Trophoblast cell (in vitro differentiated cells and primary cell): ENCODE results near the gene MBP.
A peak's percentile ranks its signal among the peaks of the same experiment; 100 is the strongest.

Experiments used
- DNase-seq, 2 donors: peaks; one replicate each; pipeline ENCODE4 v3.0.0-alpha.2; 2016
- H2AFZ ChIP-seq: 2 replicates; pipeline ENCODE4 v1.6.1; 2013; ENCODE audit warnings: low read length, moderate library complexity, mild to moderate bottlenecking; ENCODE audit not compliant: insufficient read depth, poor library complexity
- H2AK5ac ChIP-seq: 2 replicates; pipeline ENCODE4 v1.6.1; 2013; ENCODE audit warnings: mild to moderate bottlenecking, low read length
- H2BK120ac ChIP-seq: 2 replicates; pipeline ENCODE4 v1.6.1; 2013; ENCODE audit warnings: low read length, mild to moderate bottlenecking, moderate library complexity; ENCODE audit not compliant: insufficient read depth, poor library complexity
- H2BK12ac ChIP-seq: 2 replicates; pipeline ENCODE4 v1.6.1; 2013; ENCODE audit warnings: mild to moderate bottlenecking, low read length, moderate library complexity
- H2BK5ac ChIP-seq: 2 replicates; pipeline ENCODE4 v1.6.1; 2013; ENCODE audit warnings: low read length, low read depth, moderate library complexity, mild to moderate bottlenecking; ENCODE audit not compliant: poor library complexity
- H3K14ac ChIP-seq: 2 replicates; pipeline ENCODE4 v1.6.1; 2013; ENCODE audit warnings: mild to moderate bottlenecking, low read length
- H3K18ac ChIP-seq: 2 replicates; pipeline ENCODE4 v1.6.1; 2013; ENCODE audit warnings: mild to moderate bottlenecking, low read length
- H3K23ac ChIP-seq: 2 replicates; pipeline ENCODE4 v1.6.1; 2013; ENCODE audit warnings: low read length
- H3K27ac ChIP-seq: 2 replicates; pipeline ENCODE4 v1.5.1; 2013; ENCODE audit warnings: low read depth, mild to moderate bottlenecking, inconsistent platforms, low read length, moderate library complexity
- H3K27me3 ChIP-seq: 2 replicates; pipeline ENCODE4 v1.6.1; 2013; ENCODE audit warnings: inconsistent platforms, mild to moderate bottlenecking, low read length, moderate library complexity; ENCODE audit not compliant: insufficient read depth
- H3K36me3 ChIP-seq, 2 experiments: 1 replicate in 1 of 2; 2 replicates in 1 of 2; pipeline ENCODE4 v1.6.1; 2013; ENCODE audit warnings: low read length in 2 of 2, mild to moderate bottlenecking in 2 of 2, moderate library complexity in 1 of 2; ENCODE audit not compliant: insufficient read depth in 2 of 2, control insufficient read depth in 1 of 2
- H3K4ac ChIP-seq: 2 replicates; pipeline ENCODE4 v1.6.1; 2013; ENCODE audit warnings: low read depth, mild to moderate bottlenecking, low read length, moderate library complexity
- H3K4me1 ChIP-seq, 2 experiments: 1 replicate in 1 of 2; 2 replicates in 1 of 2; pipeline ENCODE4 v1.6.1; 2013; ENCODE audit warnings: low read length in 2 of 2, mild to moderate bottlenecking in 2 of 2, moderate library complexity in 1 of 2; ENCODE audit not compliant: insufficient read depth in 2 of 2, control insufficient read depth in 1 of 2
- H3K4me2 ChIP-seq: 2 replicates; pipeline ENCODE4 v1.6.1; 2013; ENCODE audit warnings: inconsistent platforms, mild to moderate bottlenecking, low read length, moderate library complexity
- H3K4me3 ChIP-seq: 2 replicates; pipeline ENCODE4 v1.5.1; 2013; ENCODE audit warnings: mild to moderate bottlenecking, low read depth, low read length, inconsistent platforms
- H3K79me1 ChIP-seq: one replicate; pipeline ENCODE4 v1.6.1; 2013; ENCODE audit warnings: low read length
- H3K79me2 ChIP-seq: 2 replicates; pipeline ENCODE4 v1.6.1; 2013; ENCODE audit warnings: low read length, mild to moderate bottlenecking; ENCODE audit not compliant: control insufficient read depth, insufficient read depth, poor library complexity
- H3K9ac ChIP-seq: 2 replicates; pipeline ENCODE4 v1.6.1; 2013; ENCODE audit warnings: mild to moderate bottlenecking, low read length
- H3K9me3 ChIP-seq: 2 replicates; pipeline ENCODE4 v1.6.1; 2013; ENCODE audit warnings: low read depth, mild to moderate bottlenecking, control low read depth, inconsistent platforms, low read length; ENCODE audit not compliant: insufficient read depth
- H4K12ac ChIP-seq: 2 replicates; pipeline ENCODE4 v1.6.1; 2013; ENCODE audit warnings: low read depth, mild to moderate bottlenecking, low read length, moderate library complexity
- H4K8ac ChIP-seq: 2 replicates; pipeline ENCODE4 v1.6.1; 2013; ENCODE audit warnings: low read depth, mild to moderate bottlenecking, low read length, moderate library complexity
- H4K91ac ChIP-seq: one replicate; pipeline ENCODE4 v1.6.1; 2013; ENCODE audit warnings: low read depth, mild to moderate bottlenecking, low read length, moderate library complexity
- WGBS: extraction: QIAGEN DNeasy Blood & Tissue Kit; methylation state at CpG from one replicate; pipeline ENCODE4 v1.1.7; 2013; ENCODE audit warnings: missing lambda C conversion rate; ENCODE audit not compliant: insufficient read length, insufficient coverage; ENCODE audit errors: extremely low coverage; 5-methylcytosine and 5-hydroxymethylcytosine counted together

MBP gene

GRCh38 chr18:77062518-77063003 lies 70.0 kb downstream of the MBP start:
- peaks cover 2% of the 10 kb centered on the region for H3K9me3 ChIP-seq
- no peak overlapping the region for H3K4me2 ChIP-seq
- no peak overlapping the region for H3K27ac ChIP-seq
- H2BK120ac ChIP-seq, result no peak overlapping the region
- no peak overlapping the region for H2AFZ ChIP-seq
- H2BK5ac ChIP-seq, result no peak overlapping the region
- no peak overlapping the region for H3K23ac ChIP-seq
- no peaks in the 10 kb centered on the region for H3K79me2 ChIP-seq
- no CpG with 5 or more reads among the region's 12 CpGs for WGBS
- H3K4ac ChIP-seq, result no peak overlapping the region
- H3K27me3 ChIP-seq, result no peaks in the 10 kb centered on the region
- no peak overlapping the region for H3K18ac ChIP-seq
- H3K9ac ChIP-seq, result no peak overlapping the region
- H3K4me3 ChIP-seq, result no peak overlapping the region
- no peak overlapping the region for H2AK5ac ChIP-seq
- H4K8ac ChIP-seq, result no peak overlapping the region
- H3K14ac ChIP-seq, result no peak overlapping the region
- H3K79me1 ChIP-seq, result no peaks in the 10 kb centered on the region
- H4K12ac ChIP-seq, result no peak overlapping the region
- peaks cover 6 to 9% of the 10 kb centered on the region in 2 experiments for H3K4me1 ChIP-seq
- peak in 1 of 2 donors; percentile 76 for DNase-seq
- no peak overlapping the region for H4K91ac ChIP-seq
- peaks cover 5 to 8% of the 10 kb centered on the region in 2 experiments for H3K36me3 ChIP-seq
- no peak overlapping the region for H2BK12ac ChIP-seq

- no peak overlapping the region for H3K14ac ChIP-seq
- H3K27ac ChIP-seq, result no peak overlapping the region
- no peak overlapping the region for H4K12ac ChIP-seq
- peaks cover 5 to 8% of the 10 kb centered on the region in 2 experiments for H3K36me3 ChIP-seq
- peak overlapping the region; percentile 10 for H3K4me3 ChIP-seq
- H3K9ac ChIP-seq, result no peak overlapping the region
- H4K91ac ChIP-seq, result no peak overlapping the region
- H3K4ac ChIP-seq, result no peak overlapping the region
- no peaks in the 10 kb centered on the region for H3K79me2 ChIP-seq
- H4K8ac ChIP-seq, result no peak overlapping the region
- H2AK5ac ChIP-seq, result no peak overlapping the region
- no peak overlapping the region for H2BK120ac ChIP-seq
- peak in 1 of 2 donors; percentile 66 for DNase-seq
- H3K23ac ChIP-seq, result no peak overlapping the region
- H2AFZ ChIP-seq, result no peak overlapping the region
- no peak overlapping the region for H2BK5ac ChIP-seq
- no peak overlapping the region for H2BK12ac ChIP-seq
- no peaks in the 10 kb centered on the region for H3K27me3 ChIP-seq
- H3K79me1 ChIP-seq, result no peaks in the 10 kb centered on the region
- no peak overlapping the region for H3K18ac ChIP-seq
- H3K4me1 ChIP-seq, result peaks cover 1 to 4% of the 10 kb centered on the region in 2 experiments
- no CpG with 5 or more reads among the region's 15 CpGs for WGBS
- H3K4me2 ChIP-seq, result no peak overlapping the region
- peaks cover 2% of the 10 kb centered on the region for H3K9me3 ChIP-seq
Measured at GRCh38 chr18:77061946-77062517, 70.6 kb downstream of the MBP start.

DNA sequence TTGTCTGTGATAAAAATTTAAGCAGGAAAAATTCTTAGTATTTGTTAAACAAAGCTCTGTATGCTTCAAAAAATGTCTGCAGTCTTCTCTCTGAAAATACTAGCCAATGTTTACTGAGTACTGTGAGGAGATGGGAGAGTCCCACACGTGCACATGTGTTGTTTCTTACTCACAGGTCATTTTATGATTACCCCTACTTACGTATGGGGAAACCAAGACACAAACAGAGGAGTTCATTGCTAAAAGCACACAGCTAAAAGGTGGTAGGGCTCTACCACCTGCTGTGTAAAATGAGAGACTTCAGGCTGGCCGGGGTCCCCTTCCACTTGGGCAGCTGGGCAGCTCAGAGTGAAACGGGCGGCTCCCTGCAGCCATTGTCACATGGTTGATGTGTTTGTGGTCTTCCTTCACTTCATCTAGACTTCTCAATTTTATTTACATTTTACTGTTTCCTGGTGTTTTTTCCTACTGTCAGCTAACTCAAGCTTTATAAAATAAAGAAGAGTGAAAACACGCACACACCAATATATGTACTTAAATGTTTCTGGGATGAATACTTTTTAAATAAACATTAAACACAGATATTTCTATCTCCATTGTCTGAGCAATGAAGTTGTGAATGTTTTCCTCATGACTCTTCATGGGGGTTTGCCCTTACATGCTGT lies 71.2 kb downstream of the MBP start:
- H3K79me2 ChIP-seq, result no peaks in the 10 kb centered on the region
- no peak overlapping the region for H2AFZ ChIP-seq
- no peak overlapping the region for H3K4me2 ChIP-seq
- H2BK5ac ChIP-seq, result no peak overlapping the region
- no peak overlapping the region for H4K91ac ChIP-seq
- no peak for DNase-seq
- H2AK5ac ChIP-seq, result no peak overlapping the region
- no peak overlapping the region for H4K8ac ChIP-seq
- H3K4me3 ChIP-seq, result peak overlapping the region; percentile 10
- no peaks in the 10 kb centered on the region for H3K27me3 ChIP-seq
- H3K27ac ChIP-seq, result no peak overlapping the region
- H3K9ac ChIP-seq, result no peak overlapping the region
- no peak overlapping the region for H2BK12ac ChIP-seq
- peaks cover 5 to 8% of the 10 kb centered on the region in 2 experiments for H3K36me3 ChIP-seq
- H2BK120ac ChIP-seq, result no peak overlapping the region
- no peak overlapping the region for H3K18ac ChIP-seq
- peaks cover 4% of the 10 kb centered on the region in 2 experiments for H3K4me1 ChIP-seq
- H3K14ac ChIP-seq, result no peak overlapping the region
- peaks cover 2% of the 10 kb centered on the region for H3K9me3 ChIP-seq
- no peak overlapping the region for H3K23ac ChIP-seq
- H3K4ac ChIP-seq, result no peak overlapping the region
- no peak overlapping the region for H4K12ac ChIP-seq
- H3K79me1 ChIP-seq, result no peaks in the 10 kb centered on the region
- WGBS, result no CpG with 5 or more reads among the region's 6 CpGs

DNA sequence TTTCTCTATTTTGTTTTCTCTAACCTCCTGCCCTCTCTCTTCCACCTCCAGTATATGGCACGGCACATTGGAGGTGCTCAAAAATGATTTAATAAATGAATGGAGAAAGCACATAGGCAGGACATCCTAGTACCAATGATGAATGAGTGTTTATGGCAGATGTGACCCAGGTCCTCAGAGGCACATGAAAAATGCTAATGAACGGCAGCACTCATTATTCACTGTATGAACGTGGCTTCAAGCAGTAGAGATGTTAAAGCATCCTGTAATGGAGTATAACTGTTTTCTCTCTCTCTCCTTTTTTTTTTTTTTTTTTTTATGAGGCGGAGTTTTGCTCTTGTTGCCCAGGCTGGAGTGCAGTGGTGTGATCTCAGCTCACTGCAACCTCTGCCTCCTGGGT lies 72.4 kb downstream of the MBP start:
- Histone ChIP-seq H3K14ac (no peak overlapping the region), H4K91ac (no peak overlapping the region), H3K18ac (no peak overlapping the region), H4K12ac (no peak overlapping the region), H2BK120ac (no peak overlapping the region), H3K79me1 (no peaks in the 10 kb centered on the region), H2AFZ (no peak overlapping the region), H3K27me3 (no peaks in the 10 kb centered on the region), H2BK5ac (no peak overlapping the region), H4K8ac (no peak overlapping the region), H3K4me2 (no peak overlapping the region), H3K27ac (no peak overlapping the region), H3K79me2 (no peaks in the 10 kb centered on the region), H2BK12ac (no peak overlapping the region), H3K4me3 (no peak overlapping the region), H3K9me3 (peaks cover 2% of the 10 kb centered on the region), H3K4ac (no peak overlapping the region), H3K36me3 (peaks cover 5 to 8% of the 10 kb centered on the region in 2 experiments), H2AK5ac (no peak overlapping the region), H3K9ac (no peak overlapping the region), H3K4me1 (peaks cover 9 to 10% of the 10 kb centered on the region in 2 experiments), H3K23ac (no peak overlapping the region)
- no CpG with 5 or more reads among the region's 4 CpGs for WGBS
- DNase-seq, result no peak
